Right lobe of liver (tissue), 4 donors: ENCODE data around the gene NPR3.

Source experiments
- CTCF ChIP-seq, 4 donors: fragments of 200-600 bp in 3 of 4; fragments of 450-650 bp in 1 of 4; IDR thresholded peaks; one replicate each; pipeline versions ENCODE4 v1.5.1 to v1.8.0; 2016 to 2022; ENCODE audit warnings: antibody characterized with exemption in 4 of 4, mild to moderate bottlenecking in 2 of 4
- POLR2A ChIP-seq: fragments of 450-650 bp; IDR thresholded peaks from one replicate; pipeline ENCODE4 v1.6.1; 2017; ENCODE audit warnings: antibody characterized with exemption, mild to moderate bottlenecking
- donor health status: DM: no; HTN: no; CAD: no.
- donor health status: DM: no; HTN: no; CAD: no.
- donor health status: DM: no; HTN: yes; CAD: no.

- TF ChIP-seq CTCF (IDR thresholded peaks at IDR 0.05) (no peak), POLR2A (no peak)
Measured at GRCh38 chr5:32839106-32839505, 128.0 kb downstream of the NPR3 start.
